ENCODE results near the gene IDI2. TPM values are rescaled to one million over a fixed set of nuclear protein-coding genes. Genes with fewer than 3 reads are reported as not detected.

Gene IDI2
- total RNA-seq, 6 experiments from 2014 or later = not detected

DNA sequence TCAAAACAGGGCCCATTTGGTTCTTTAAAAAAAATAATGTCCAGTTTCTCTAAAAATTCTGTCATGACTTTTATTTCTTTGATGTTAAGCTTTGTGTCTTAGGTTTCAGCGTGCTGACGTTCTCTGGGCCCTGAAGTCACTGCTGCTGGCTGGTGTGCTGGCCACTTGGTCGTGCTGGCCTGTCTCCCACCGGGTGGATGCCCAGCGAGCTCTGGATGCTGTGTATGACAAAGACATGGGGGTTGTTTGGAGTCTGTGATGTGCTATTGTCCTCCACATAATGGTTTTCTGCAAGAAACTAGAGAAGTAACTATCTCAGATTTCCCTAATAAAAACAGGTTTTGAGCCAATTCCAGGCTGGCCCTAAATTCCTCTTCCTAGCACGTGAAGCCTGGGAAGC is 9.5 kb upstream of the IDI2 start:
- Histone ChIP-seq H3K27me3 (no peaks in the 10 kb centered on the region), H3K4me1 (no peaks in the 10 kb centered on the region), H3K9me3 (no peaks in the 10 kb centered on the region), H3K36me3 (peaks cover 0 to 7% (median 4%) of the 10 kb centered on the region in 4 donors), H3K27ac (no peak overlapping the region), H3K4me3 (no peak overlapping the region)
- intact Hi-C loops (cut with DNase I) = no loop called here
- ATAC-seq (no peak), DNase-seq (no peak)
- WGBS (ENCODE audit: insufficient coverage, low coverage, low lambda C conversion rate, missing lambda C conversion rate) = 74% methylated on average over 5 of the region's 6 CpGs
- no peak for TF ChIP-seq POLR2A (IDR thresholded peaks at IDR 0.05)
- TF ChIP-seq, protein P1, sequence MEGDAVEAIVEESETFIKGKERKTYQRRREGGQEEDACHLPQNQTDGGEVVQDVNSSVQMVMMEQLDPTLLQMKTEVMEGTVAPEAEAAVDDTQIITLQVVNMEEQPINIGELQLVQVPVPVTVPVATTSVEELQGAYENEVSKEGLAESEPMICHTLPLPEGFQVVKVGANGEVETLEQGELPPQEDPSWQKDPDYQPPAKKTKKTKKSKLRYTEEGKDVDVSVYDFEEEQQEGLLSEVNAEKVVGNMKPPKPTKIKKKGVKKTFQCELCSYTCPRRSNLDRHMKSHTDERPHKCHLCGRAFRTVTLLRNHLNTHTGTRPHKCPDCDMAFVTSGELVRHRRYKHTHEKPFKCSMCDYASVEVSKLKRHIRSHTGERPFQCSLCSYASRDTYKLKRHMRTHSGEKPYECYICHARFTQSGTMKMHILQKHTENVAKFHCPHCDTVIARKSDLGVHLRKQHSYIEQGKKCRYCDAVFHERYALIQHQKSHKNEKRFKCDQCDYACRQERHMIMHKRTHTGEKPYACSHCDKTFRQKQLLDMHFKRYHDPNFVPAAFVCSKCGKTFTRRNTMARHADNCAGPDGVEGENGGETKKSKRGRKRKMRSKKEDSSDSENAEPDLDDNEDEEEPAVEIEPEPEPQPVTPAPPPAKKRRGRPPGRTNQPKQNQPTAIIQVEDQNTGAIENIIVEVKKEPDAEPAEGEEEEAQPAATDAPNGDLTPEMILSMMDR (IDR thresholded peaks at IDR 0.05) = no peak

DNA sequence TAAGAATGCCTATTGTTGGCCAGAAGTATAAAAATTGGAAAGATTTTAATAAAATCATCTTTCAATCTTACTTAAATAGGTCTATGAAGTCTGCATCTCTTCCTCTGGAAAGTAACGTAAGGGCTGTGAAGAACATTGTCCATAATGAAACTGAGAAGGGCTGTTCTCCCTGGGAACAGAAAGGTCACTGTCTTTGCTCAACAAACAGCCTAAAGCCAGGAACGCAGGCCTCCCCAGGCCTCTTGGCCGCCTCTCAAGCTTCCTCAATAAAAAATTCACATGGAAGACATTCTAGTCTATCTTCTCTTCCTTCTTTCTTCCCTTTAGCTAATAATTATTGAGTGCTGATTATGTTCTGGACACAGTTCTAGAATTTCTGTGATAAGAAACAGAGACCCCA is 9.1 kb upstream of the IDI2 start:
- no peaks in the 10 kb centered on the region for H3K27me3 ChIP-seq
- no peak overlapping the region for H3K4me3 ChIP-seq
- no peak overlapping the region for H3K27ac ChIP-seq
- no peak for ATAC-seq
- intact Hi-C loops (cut with DNase I) = no loop called here
- no peak for DNase-seq
- TF ChIP-seq, protein P1 (IDR thresholded peaks at IDR 0.05) = no peak
- TF ChIP-seq POLR2A (IDR thresholded peaks at IDR 0.05) = no peak
- H3K4me1 ChIP-seq = no peaks in the 10 kb centered on the region
- no peaks in the 10 kb centered on the region for H3K9me3 ChIP-seq
- WGBS (ENCODE audit: insufficient coverage, low coverage, low lambda C conversion rate, missing lambda C conversion rate) = 75% methylated on average over 3 of the region's 3 CpGs
- peaks cover 0 to 2% (median under 1%) of the 10 kb centered on the region in 4 donors for H3K36me3 ChIP-seq

DNA sequence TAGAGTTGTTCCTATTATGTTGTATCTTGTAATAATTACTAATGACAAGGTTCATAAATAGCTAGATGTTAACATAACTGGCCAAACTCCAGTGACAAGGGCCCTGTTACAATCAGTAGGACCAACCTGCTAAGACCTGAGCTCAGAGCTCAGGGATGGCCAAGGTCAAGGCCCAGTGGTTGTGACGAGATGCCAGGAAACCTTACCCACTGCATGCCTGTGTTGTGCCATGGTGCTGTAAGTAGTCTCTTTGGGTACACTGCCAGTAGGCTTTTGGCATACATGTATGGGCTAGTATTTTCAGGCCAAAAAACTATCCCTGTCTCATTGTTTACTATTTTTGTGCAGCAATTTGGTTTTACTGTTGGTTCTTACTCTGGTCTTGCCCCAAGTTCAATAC is 7.9 kb upstream of the IDI2 start:
- H3K9me3 ChIP-seq = no peaks in the 10 kb centered on the region
- no peak overlapping the region for H3K4me3 ChIP-seq
- no peak overlapping the region for H3K27ac ChIP-seq
- no peaks in the 10 kb centered on the region for H3K36me3 ChIP-seq
- intact Hi-C loops (cut with DNase I) = no loop called here
- no peaks in the 10 kb centered on the region for H3K4me1 ChIP-seq
- WGBS (ENCODE audit: insufficient coverage, low coverage, low lambda C conversion rate, missing lambda C conversion rate) = 100% methylated on average over 1 of the region's 1 CpG
- no peaks in the 10 kb centered on the region for H3K27me3 ChIP-seq
- TF ChIP-seq POLR2A (IDR thresholded peaks at IDR 0.05) = no peak
- TF ChIP-seq, protein P1 (IDR thresholded peaks at IDR 0.05) = no peak
- DNase-seq = no peak
- no peak for ATAC-seq

DNA sequence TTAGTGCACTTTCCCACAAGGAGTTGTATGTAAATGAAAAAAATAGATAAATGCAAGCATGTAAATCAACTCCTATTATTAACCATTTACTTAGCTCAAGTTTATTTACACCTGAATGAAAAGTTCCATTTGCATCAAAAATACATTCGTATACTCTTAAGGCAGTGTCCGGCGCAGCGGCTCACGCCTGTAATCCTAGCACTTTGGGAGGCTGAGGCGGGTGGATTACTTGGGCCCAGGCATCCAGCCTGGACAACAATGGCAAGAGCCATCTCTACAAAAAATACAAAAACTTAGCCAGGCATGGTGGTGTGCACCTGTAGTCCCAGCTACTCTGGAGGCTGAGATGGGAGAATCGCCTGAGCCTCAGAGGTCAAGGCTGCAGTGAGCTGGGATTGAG is 4.2 kb upstream of the IDI2 start:
- Histone ChIP-seq H3K4me3 (no peak overlapping the region), H3K9me3 (no peaks in the 10 kb centered on the region), H3K4me1 (no peaks in the 10 kb centered on the region), H3K27ac (no peak overlapping the region), H3K36me3 (no peaks in the 10 kb centered on the region), H3K27me3 (no peaks in the 10 kb centered on the region)
- 98% methylated on average over 6 of the region's 7 CpGs for WGBS (ENCODE audit: insufficient coverage, low coverage, low lambda C conversion rate, missing lambda C conversion rate)
- DNase-seq (no peak), ATAC-seq (no peak)
- TF ChIP-seq, protein P1 (IDR thresholded peaks at IDR 0.05) = no peak
- TF ChIP-seq POLR2A (IDR thresholded peaks at IDR 0.05) = no peak
- intact Hi-C loops (cut with DNase I) = no loop called here

DNA sequence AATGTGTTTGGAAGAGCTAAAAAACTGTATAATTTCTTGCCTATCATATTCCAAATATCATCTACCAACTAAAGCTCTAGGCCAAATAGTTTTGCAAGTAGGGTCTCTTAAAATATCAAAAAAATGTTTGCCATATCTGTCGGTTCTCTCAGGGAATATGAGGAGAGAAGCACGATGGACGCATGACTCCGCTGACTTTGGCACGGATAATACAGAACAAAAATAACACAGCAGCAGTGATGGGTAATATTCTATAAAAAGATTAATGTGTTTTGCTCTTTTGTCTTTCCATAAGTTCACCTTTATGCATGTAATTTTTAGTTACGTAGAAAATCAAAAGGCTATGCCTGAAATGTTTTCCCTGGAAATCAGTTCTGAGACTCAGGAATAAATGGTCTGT is 919 bp upstream of the IDI2 start:
- H3K9me3 ChIP-seq = no peaks in the 10 kb centered on the region
- H3K4me1 ChIP-seq = no peaks in the 10 kb centered on the region
- no peak overlapping the region for H3K4me3 ChIP-seq
- TF ChIP-seq, protein P1 (IDR thresholded peaks at IDR 0.05) = no peak
- TF ChIP-seq POLR2A (IDR thresholded peaks at IDR 0.05) = no peak
- DNase-seq (no peak), ATAC-seq (no peak)
- intact Hi-C loops (cut with DNase I) = no loop called here
- WGBS (ENCODE audit: insufficient coverage, low coverage, low lambda C conversion rate, missing lambda C conversion rate) = 91% methylated on average over 6 of the region's 6 CpGs
- no peak overlapping the region for H3K27ac ChIP-seq
- H3K27me3 ChIP-seq = no peaks in the 10 kb centered on the region
- no peaks in the 10 kb centered on the region for H3K36me3 ChIP-seq

All from right lobe of liver (tissue), 6 donors.